Keratinocyte (primary cell): ENCODE measurements around the gene ZFAND5. TPM values are rescaled to one million over a fixed set of nuclear protein-coding genes. Genes with fewer than 3 reads are reported as not detected.

Experiments used
- DNase-seq: peaks from one replicate; pipeline ENCODE4 v3.0.0-alpha.2; 2011; ENCODE audit warnings: low read depth, missing footprints, low spot score
- FAIRE-seq: peaks from 2 replicates; lab custom pipeline; 2011; peaks lifted over from hg19 to GRCh38; lab: Jason Lieb, UNC
- H2AFZ ChIP-seq: 2 replicates; pipeline ENCODE4 v1.6.0; 2012; ENCODE audit warnings: low read length, control low read depth, inconsistent platforms; ENCODE audit not compliant: control insufficient read depth
- H3K27ac ChIP-seq: 2 replicates; pipeline ENCODE4 v1.5.1; 2011; ENCODE audit warnings: low read length; ENCODE audit not compliant: control insufficient read depth, insufficient read depth
- H3K27me3 ChIP-seq: 3 replicates; pipeline ENCODE4 v1.6.0; 2011; ENCODE audit warnings: low read length; ENCODE audit not compliant: control insufficient read depth, insufficient read depth; ENCODE audit errors: extremely low read depth
- H3K36me3 ChIP-seq, 2 experiments: 2 replicates in 1 of 2; 3 replicates in 1 of 2; pipeline ENCODE4 v1.5.1; 2011; ENCODE audit warnings: low read length in 2 of 2, mild to moderate bottlenecking in 1 of 2; ENCODE audit not compliant: control insufficient read depth in 2 of 2, insufficient read depth in 2 of 2; ENCODE audit errors: extremely low read depth in 1 of 2
- H3K4me1 ChIP-seq: 3 replicates; pipeline ENCODE4 v1.5.1; 2011; ENCODE audit warnings: low read length; ENCODE audit not compliant: control insufficient read depth, insufficient read depth; ENCODE audit errors: extremely low read depth
- H3K4me2 ChIP-seq: 3 replicates; pipeline ENCODE4 v1.6.0; 2011; ENCODE audit warnings: low read depth, low read length; ENCODE audit not compliant: control insufficient read depth, insufficient read depth; ENCODE audit errors: extremely low read depth
- H3K4me3 ChIP-seq, 3 experiments: fragments of 200-600 bp in 1 of 3; sonication (generic) in 1 of 3; 2 replicates in 2 of 3; 3 replicates in 1 of 3; pipeline ENCODE4 v1.5.1; 2011 to 2016; ENCODE audit warnings: low read length in 3 of 3, mild to moderate bottlenecking in 3 of 3, control low read depth in 2 of 3, inconsistent platforms in 1 of 3, low read depth in 1 of 3, mixed read lengths in 1 of 3, mixed run types in 1 of 3, moderate library complexity in 1 of 3; ENCODE audit not compliant: control insufficient read depth in 2 of 3, insufficient read depth in 2 of 3; ENCODE audit errors: extremely low read depth in 1 of 3
- H3K79me2 ChIP-seq: 2 replicates; pipeline ENCODE4 v1.6.0; 2012; ENCODE audit warnings: low read length; ENCODE audit not compliant: control insufficient read depth, insufficient read depth
- H3K9ac ChIP-seq: 3 replicates; pipeline ENCODE4 v1.6.0; 2011; ENCODE audit warnings: low read length; ENCODE audit not compliant: control insufficient read depth, insufficient read depth; ENCODE audit errors: extremely low read depth
- H3K9me1 ChIP-seq: 3 replicates; pipeline ENCODE4 v1.6.0; 2011; ENCODE audit warnings: low read length; ENCODE audit not compliant: control insufficient read depth, insufficient read depth; ENCODE audit errors: extremely low read depth
- H3K9me3 ChIP-seq: 2 replicates; pipeline ENCODE4 v1.5.1; 2012; ENCODE audit warnings: low read depth, low read length; ENCODE audit not compliant: control insufficient read depth
- H4K20me1 ChIP-seq: 3 replicates; pipeline ENCODE4 v1.6.0; 2011; ENCODE audit warnings: low read length; ENCODE audit not compliant: control insufficient read depth, insufficient read depth; ENCODE audit errors: extremely low read depth
- CTCF ChIP-seq, 3 experiments: IDR thresholded peaks in 1 of 3; conservative IDR thresholded peaks in 1 of 3; optimal IDR thresholded peaks in 1 of 3; 2 replicates in 2 of 3; 3 replicates in 1 of 3; pipeline versions ENCODE3 to v1.5.1; 2011; ENCODE audit warnings: low read length in 3 of 3, mild to moderate bottlenecking in 3 of 3, moderate library complexity in 2 of 3, control low read depth in 1 of 3, inconsistent platforms in 1 of 3; ENCODE audit not compliant: insufficient read depth in 2 of 3; ENCODE audit errors: extremely low read depth in 1 of 3
- EZH2 ChIP-seq: IDR thresholded peaks from one replicate; pipeline ENCODE4 v1.6.1; 2012; ENCODE audit warnings: inconsistent platforms, mild to moderate bottlenecking, low read length, moderate library complexity
- dilution Hi-C: fragments of 300-500 bp; cut with MboI; formaldehyde crosslinking; loops from one replicate; pipeline ENCODE4 v1.7.0; 2020; ENCODE audit warnings: low sequenced_read_pairs; ENCODE audit not compliant: extremely low pct_ligation_motif_present
- polyA plus RNA-seq, 5 experiments: library from polyadenylated mRNA; depleted of rRNA in 3 of 5; stranded (reverse) in 3 of 5; stranded (forward) in 1 of 5; unstranded in 1 of 5; fragments of >200 nt; gene quantifications; 1 replicate in 1 of 5; 2 replicates in 3 of 5; 3 replicates in 1 of 5; pipeline versions ENCODE4 v1.2.1 to v1.2.3, GENCODE V29; 2011 to 2012; ENCODE audit warnings: missing spikeins in 2 of 5, low read depth in 1 of 5, low replicate concordance in 1 of 5

Gene ZFAND5
- polyA plus RNA-seq, 1 donor (not counting 4 experiments of a cell fraction or from before 2014, with no cell fraction given): 67.9 TPM

DNA sequence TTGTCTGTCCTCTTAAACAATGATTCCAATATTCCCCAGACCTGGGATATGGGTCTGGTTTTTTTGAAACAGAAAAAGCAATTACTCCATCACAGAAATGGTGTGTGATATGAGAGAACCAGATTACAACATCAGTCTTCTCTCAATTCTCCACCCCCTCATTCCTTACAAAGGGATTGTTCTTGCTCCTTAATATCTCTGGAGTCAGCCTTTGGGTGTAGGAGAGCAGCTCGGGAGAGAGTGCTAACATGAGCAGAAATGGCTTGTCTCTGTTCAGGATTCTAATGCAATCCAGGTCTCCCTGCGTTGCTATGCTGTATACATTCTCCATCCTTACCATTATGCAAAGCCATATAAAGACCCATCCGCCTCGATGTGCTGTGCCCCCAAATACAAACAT is 32.7 kb downstream of the ZFAND5 start:
- TF ChIP-seq CTCF (optimal IDR thresholded peaks at IDR 0.05 in 1 of 3, IDR thresholded peaks at IDR 0.05 in 1 of 3, conservative IDR thresholded peaks at IDR 0.05 in 1 of 3; ENCODE audit: extremely low read depth in 1 of 3, insufficient read depth in 2 of 3, low read length in 3 of 3) (no peak), EZH2 (no peak)
- H3K79me2 ChIP-seq: no peaks in the 10 kb centered on the region
- FAIRE-seq (no peak), DNase-seq (no peak)
- H3K27ac ChIP-seq: no peak overlapping the region
- no peaks in the 10 kb centered on the region for H4K20me1 ChIP-seq
- H2AFZ ChIP-seq: no peak overlapping the region
- no peaks in the 10 kb centered on the region for H3K9me1 ChIP-seq
- no peaks in the 10 kb centered on the region for H3K4me1 ChIP-seq
- dilution Hi-C loops: no loop called here
- H3K9ac ChIP-seq: no peak overlapping the region
- no peaks in the 10 kb centered on the region for H3K27me3 ChIP-seq
- H3K4me2 ChIP-seq: no peak overlapping the region
- no peaks in the 10 kb centered on the region for H3K9me3 ChIP-seq
- H3K4me3 ChIP-seq: no peak overlapping the region
- no peaks in the 10 kb centered on the region for H3K36me3 ChIP-seq

DNA sequence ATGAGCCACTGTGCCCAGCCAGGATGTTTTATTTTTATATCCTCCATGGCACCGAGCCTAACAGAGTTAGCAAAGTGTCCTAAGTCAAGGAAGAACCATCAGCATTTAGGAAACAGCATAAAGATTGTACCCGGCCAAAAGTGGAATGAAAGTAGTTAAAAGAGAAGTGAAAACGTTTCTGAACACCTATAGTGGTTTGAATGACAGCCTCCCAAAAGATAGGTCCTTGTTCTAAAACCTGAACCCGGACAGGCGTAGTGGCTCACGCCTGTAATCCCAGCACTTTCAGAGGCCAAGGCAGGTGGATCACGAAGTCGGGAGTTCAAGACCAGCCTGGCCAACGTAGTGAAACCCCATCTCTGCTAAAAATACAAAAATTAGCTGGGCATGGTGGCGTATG is 37.4 kb downstream of the ZFAND5 start:
- no peak overlapping the region for H3K4me3 ChIP-seq
- no peaks in the 10 kb centered on the region for H3K4me1 ChIP-seq
- no peaks in the 10 kb centered on the region for H3K36me3 ChIP-seq
- no peak overlapping the region for H3K9ac ChIP-seq
- no peaks in the 10 kb centered on the region for H3K9me3 ChIP-seq
- H3K79me2 ChIP-seq: no peaks in the 10 kb centered on the region
- H4K20me1 ChIP-seq: no peaks in the 10 kb centered on the region
- DNase-seq (no peak), FAIRE-seq (no peak)
- H3K27ac ChIP-seq: no peak overlapping the region
- TF ChIP-seq EZH2 (no peak), CTCF (optimal IDR thresholded peaks at IDR 0.05 in 1 of 3, IDR thresholded peaks at IDR 0.05 in 1 of 3, conservative IDR thresholded peaks at IDR 0.05 in 1 of 3; ENCODE audit: extremely low read depth in 1 of 3, insufficient read depth in 2 of 3, low read length in 3 of 3) (no peak)
- H2AFZ ChIP-seq: no peak overlapping the region
- H3K27me3 ChIP-seq: no peaks in the 10 kb centered on the region
- no peaks in the 10 kb centered on the region for H3K9me1 ChIP-seq
- no peak overlapping the region for H3K4me2 ChIP-seq
- dilution Hi-C loops: no loop called here
